Activated B cell treated with CpG ODN at 0.5 μM for 24 hours (primary cell): ENCODE measurements around the gene TMEM121. TPM values are rescaled to one million over a fixed set of nuclear protein-coding genes. Genes with fewer than 3 reads are reported as not detected.

Experiments
- ATAC-seq: fragments of 200-7000 bp; cut with Tn5 transposase; one replicate; pipeline ENCODE4 v1.10.0; 2021; ENCODE audit warnings: low read depth, mild to moderate bottlenecking, moderate library complexity
- CTCF ChIA-PET: fragments of 350-600 bp; sonication (Branson Sonifier 250); formaldehyde crosslinking; loops from one replicate; lab custom pipeline; 2021; ENCODE audit warnings: antibody characterized with exemption; lab: Charles Lee
- POLR2A ChIA-PET: fragments of 350-600 bp; sonication (Branson Sonifier 250); formaldehyde crosslinking; loops from one replicate; lab custom pipeline; 2021; ENCODE audit warnings: antibody characterized with exemption; lab: Charles Lee
- DNase-seq: peaks from one replicate; pipeline ENCODE4 v3.0.0; 2022
- H3K27ac Mint-ChIP-seq: one replicate; pipeline ENCODE4 v1.8.0; 2020; ENCODE audit warnings: mixed read lengths
- H3K27me3 Mint-ChIP-seq: one replicate; pipeline ENCODE4 v1.8.0; 2021; ENCODE audit warnings: mixed read lengths
- H3K36me3 Mint-ChIP-seq: one replicate; pipeline ENCODE4 v1.8.0; 2021; ENCODE audit warnings: low read depth, mixed read lengths
- H3K4me1 Mint-ChIP-seq: one replicate; pipeline ENCODE4 v1.8.0; 2021; ENCODE audit warnings: mixed read lengths
- H3K4me3 Mint-ChIP-seq: one replicate; pipeline ENCODE4 v1.8.0; 2020; ENCODE audit warnings: mild to moderate bottlenecking, mixed read lengths
- H3K9me3 Mint-ChIP-seq: one replicate; pipeline ENCODE4 v1.8.0; 2020; ENCODE audit warnings: mixed read lengths
- CTCF ChIP-seq: fragments of 200-600 bp; IDR thresholded peaks from one replicate; pipeline ENCODE4 v1.8.0; 2022; ENCODE audit warnings: antibody characterized with exemption, mild to moderate bottlenecking
- intact Hi-C: fragments of 100-400 bp; cut with micrococcal nuclease; formaldehyde crosslinking; loops from one replicate; pipeline ENCODE4 v1.15.1; 2024
- total RNA-seq: library from RNA; stranded (reverse); gene quantifications from 2 replicates; pipeline ENCODE4 v1.2.3, GENCODE V29; 2022

TMEM121 gene
- total RNA-seq, 1 donor from 2014 or later: 1.6 TPM

- ChIA-PET POLR2A (interaction anchor here (1.1 to 1.5 kb wide), 2 partner anchors 44 to 163 kb away, joined by 4 to 5 read pairs; no protein-coding TSS in a partner anchor), CTCF (interaction anchor here (1.2 to 2.7 kb wide), 6 partner anchors 11 to 884 kb away, joined by 3 to 25 read pairs (median 10); no protein-coding TSS in a partner anchor)
- no peak overlapping the region for H3K27ac Mint-ChIP-seq
- DNase-seq: no peak
- H3K9me3 Mint-ChIP-seq: no peaks in the 10 kb centered on the region
- no peak overlapping the region for H3K4me3 Mint-ChIP-seq
- intact Hi-C loops: loop anchor here (2.0 to 10.0 kb wide), 3 partner anchors 53 to 841 kb away; no protein-coding TSS in a partner anchor
- no peak for ATAC-seq
- H3K36me3 Mint-ChIP-seq: no peaks in the 10 kb centered on the region
- TF ChIP-seq CTCF: no peak
- H3K4me1 Mint-ChIP-seq: peaks cover 48% of the 10 kb centered on the region
- peaks cover 2% of the 10 kb centered on the region for H3K27me3 Mint-ChIP-seq
Observed at GRCh38 chr14:105533391-105533790, 7.0 kb downstream of the TMEM121 start.

- intact Hi-C loops: loop anchor here (2.0 to 10.0 kb wide), 3 partner anchors 53 to 841 kb away; no protein-coding TSS in a partner anchor
- CTCF ChIA-PET: interaction anchor here (1.2 to 2.7 kb wide), 4 partner anchors 10 to 884 kb away, joined by 3 to 25 read pairs (median 11); no protein-coding TSS in a partner anchor
- no peak for TF ChIP-seq CTCF
- Mint-ChIP-seq H3K4me1 (peaks cover 46% of the 10 kb centered on the region), H3K36me3 (no peaks in the 10 kb centered on the region), H3K27me3 (peaks cover 2% of the 10 kb centered on the region), H3K27ac (no peak overlapping the region), H3K9me3 (no peaks in the 10 kb centered on the region), H3K4me3 (no peak overlapping the region)
- POLR2A ChIA-PET: interaction anchor here (1.5 kb wide), 1 partner anchor 164 kb away, joined by 4 read pairs; no protein-coding TSS in a partner anchor
- DNase-seq (no peak), ATAC-seq (no peak)
Observed at GRCh38 chr14:105533811-105534498, 7.6 kb downstream of the TMEM121 start.

- H3K27me3 Mint-ChIP-seq: peaks cover 2% of the 10 kb centered on the region
- no peaks in the 10 kb centered on the region for H3K36me3 Mint-ChIP-seq
- ChIA-PET POLR2A (no interaction called here), CTCF (no interaction called here)
- H3K4me3 Mint-ChIP-seq: no peak overlapping the region
- no peaks in the 10 kb centered on the region for H3K9me3 Mint-ChIP-seq
- no peak for ATAC-seq
- DNase-seq: no peak
- TF ChIP-seq CTCF: no peak
- peaks cover 44% of the 10 kb centered on the region for H3K4me1 Mint-ChIP-seq
- H3K27ac Mint-ChIP-seq: no peak overlapping the region
- intact Hi-C loops: loop anchor here (10.0 kb wide), 2 partner anchors 410 to 840 kb away; no protein-coding TSS in a partner anchor
Observed at GRCh38 chr14:105534586-105534985, 8.2 kb downstream of the TMEM121 start.

- no peak for TF ChIP-seq CTCF
- Mint-ChIP-seq H3K36me3 (no peaks in the 10 kb centered on the region), H3K9me3 (no peaks in the 10 kb centered on the region), H3K27me3 (peaks cover 2% of the 10 kb centered on the region), H3K4me1 (peaks cover 32% of the 10 kb centered on the region), H3K4me3 (no peak overlapping the region), H3K27ac (no peak overlapping the region)
- POLR2A ChIA-PET: no interaction called here
- CTCF ChIA-PET: no interaction called here
- intact Hi-C loops: loop anchor here (5.0 to 10.0 kb wide), 6 partner anchors 409 to 876 kb away; no protein-coding TSS in a partner anchor
- ATAC-seq: no peak
- no peak for DNase-seq
Observed at GRCh38 chr14:105536051-105536450, 9.7 kb downstream of the TMEM121 start.
